ENCODE measurements around the gene GPX1. TPM values are rescaled to one million over a fixed set of nuclear protein-coding genes. Genes with fewer than 3 reads are reported as not detected.
"Not testable (repeated sequence)": the region's sequence is repeated elsewhere in the genome, so short reads cannot be mapped to it uniquely, and the experiment has no call there.

Gene GPX1
- total RNA-seq (2014; rRNA removed; shearing (Covaris generic)), result 169 and 207 TPM in 2 replicates

DNA sequence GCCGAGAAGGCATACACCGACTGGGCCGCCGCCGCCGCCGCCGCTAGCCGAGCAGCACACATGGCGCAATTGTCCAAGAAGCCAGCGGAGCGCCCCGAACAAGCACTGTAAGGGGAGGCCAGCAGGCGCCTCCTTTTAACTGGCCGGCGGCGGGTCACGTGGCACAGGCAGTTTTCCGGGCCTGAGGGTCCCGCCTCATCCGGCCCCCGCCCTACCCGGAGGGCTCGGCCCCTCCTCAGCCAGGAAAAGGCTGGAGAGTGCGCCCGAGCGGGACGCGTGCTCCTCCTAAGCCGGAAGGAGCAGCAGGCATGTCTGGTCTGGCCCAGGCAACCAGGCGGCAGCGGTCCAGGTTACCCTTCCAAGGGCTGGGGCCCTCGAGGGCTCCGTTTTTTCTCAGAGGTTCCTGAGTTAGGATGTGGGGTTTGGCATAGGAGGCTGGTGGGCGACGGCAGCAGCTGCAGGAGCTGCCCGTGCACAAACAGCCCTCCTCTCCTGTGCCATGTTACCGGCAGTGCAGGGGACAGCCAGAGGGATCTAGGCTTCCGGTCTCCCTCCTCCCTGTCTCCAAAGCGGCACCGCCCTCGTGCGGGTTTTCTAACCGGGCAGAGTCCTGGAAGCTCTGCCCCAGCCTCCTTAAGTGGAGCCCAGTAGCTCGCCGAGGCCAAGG is at the start of gene GPX1:
TSS of gene GPX1 (minus strand) at position 137 of the 667 bp plus-strand sequence. CDS start at position 62, 75 bp downstream.
- peak; percentile 92 for DNase-seq (ENCODE audit: low read depth)

DNA sequence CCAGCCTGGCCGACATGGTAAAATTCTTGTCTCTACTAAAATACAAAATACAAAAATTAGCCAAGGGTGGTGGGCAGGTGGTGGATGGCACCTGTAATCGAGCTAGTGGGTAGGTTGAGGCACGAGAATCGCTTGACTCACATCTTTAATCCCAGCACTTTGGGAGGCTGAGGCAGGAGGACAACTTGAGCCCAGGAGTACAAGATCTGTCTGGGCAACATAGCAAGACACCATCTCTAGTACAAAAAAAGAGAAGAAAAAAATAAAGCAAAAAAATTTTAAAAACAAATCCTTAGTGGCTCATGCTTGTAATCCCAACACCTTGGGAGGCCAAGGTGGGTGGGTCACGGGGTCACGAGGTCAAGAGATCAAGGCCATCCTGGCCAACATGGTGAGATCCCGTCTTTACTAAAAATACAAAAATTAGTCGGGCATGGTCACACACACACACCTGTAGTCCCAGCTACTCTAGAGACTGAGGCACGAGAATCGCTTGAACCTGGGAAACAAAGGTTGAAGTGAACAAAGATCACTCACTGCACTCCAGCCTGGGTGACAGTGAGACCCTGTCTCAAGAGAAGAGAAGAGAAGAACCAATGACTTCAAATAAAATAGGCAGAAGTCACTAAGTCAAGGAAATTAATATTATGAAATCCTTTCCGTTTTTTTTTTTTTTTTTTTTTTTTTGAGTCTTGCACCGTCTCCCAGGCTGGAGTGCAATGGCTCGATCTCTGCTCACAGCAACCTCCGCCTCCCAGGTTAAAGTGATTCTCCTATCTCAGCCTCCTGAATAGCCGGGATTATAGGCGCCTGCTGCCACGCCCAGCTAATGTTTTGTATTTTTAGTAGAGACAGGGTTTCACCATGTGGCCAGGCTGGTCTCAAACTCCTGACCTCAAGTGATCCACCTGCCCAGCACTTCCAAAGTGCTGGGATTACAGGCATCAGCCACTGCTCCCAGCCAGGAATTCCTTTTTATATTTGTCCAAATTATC is 48.7 kb upstream of the GPX1 start:
- DNase-seq (ENCODE audit: low read depth), result no peak

DNA sequence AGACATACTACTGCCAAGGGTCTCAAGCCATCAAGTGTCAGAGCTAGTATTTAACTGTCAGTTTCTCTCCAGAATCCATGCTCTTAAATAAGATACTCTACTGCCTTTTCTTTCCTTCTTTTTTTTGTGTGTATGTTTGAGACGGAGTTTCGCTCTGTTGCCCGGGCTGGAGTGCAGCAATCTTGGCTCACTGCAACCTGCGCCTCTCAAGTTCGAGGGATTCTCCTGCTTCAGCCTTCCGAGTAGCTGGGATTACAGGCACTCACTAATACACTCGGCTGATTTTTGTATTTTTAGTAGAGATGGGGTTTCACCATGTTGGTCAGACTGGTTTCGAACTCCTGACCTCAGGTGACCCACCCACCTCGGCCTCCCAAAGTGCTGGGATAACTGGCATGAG is 47.4 kb upstream of the GPX1 start:
- DNase-seq (ENCODE audit: low read depth), result not testable (repeated sequence)

DNA sequence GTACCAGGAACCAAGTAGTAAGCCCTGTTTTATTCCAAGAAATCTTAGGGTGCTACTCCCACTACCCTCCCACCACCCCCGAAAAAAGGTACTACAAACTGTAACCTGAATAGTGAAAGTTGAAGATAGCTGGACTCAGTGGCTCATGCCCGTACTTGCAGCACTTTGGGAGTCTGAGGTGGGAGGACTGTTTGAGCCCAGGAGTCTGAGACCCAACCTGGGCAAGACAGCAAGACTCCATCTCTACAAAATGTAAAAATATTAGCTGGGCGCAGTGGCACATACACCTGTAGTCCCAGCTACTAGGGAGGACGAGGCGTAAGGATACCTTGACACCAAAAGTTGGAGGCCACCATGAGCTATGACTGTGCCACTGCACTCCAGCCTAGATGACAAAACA is 45.7 kb upstream of the GPX1 start:
- no peak for DNase-seq (ENCODE audit: low read depth)

DNA sequence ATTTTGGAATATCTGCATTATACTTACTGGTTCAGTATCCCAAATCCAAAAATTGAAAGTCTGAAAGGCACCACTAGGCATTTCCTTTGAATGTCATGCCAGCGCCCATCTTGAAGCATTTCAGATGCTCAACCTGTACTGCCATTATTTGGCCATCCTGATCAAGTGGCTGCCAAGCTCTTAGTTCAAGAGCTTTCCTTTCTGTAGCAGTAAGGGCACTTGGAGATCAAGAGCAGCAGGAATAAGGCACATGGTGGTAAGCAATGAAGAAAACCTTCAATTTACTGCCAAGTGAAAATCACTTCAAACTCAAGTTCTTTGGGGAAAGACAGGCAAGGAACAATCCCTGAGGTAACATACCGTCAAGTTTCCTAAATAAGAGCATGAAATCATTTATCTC is 43.6 kb upstream of the GPX1 start:
- no peak for DNase-seq (ENCODE audit: low read depth)

DNA sequence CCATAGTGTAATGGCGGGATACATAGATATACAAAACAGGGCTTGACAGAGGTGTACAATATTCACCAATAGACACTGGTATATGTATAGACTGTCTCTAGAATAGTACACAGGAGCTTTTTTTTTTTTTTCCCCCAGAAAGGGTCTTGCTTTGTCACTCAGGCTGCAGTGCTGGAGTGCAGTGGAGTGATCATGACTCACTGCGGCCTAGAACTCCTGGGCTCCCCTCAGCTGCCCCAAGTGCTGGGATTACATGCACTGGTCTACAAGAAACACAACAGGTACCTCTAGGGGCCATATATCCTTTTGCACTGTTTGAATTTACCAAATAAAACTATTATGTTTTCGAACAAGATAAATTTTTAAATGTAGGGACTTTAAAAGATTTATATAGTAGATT is 41.3 kb upstream of the GPX1 start:
- peak; percentile 21 for DNase-seq (ENCODE audit: low read depth)

DNA sequence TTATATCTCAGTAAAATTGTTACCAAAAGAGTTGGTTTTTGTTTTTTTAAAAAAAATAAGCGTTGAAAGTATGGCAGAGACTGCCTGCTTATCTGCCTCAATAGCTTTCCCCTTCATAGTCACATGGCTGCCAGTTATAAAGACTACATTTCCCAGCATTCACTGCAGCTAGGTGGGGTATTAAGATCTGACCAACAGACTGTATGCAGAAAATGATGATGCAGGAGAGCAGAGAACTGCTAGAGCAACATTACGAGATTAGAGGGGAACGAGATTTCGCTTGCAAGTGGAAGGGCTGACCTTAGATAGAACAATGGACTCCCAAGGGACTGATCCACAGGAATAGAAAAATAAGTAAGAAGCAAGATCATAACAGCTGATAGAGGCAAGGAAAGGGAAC is 39.3 kb upstream of the GPX1 start:
- no peak for DNase-seq (ENCODE audit: low read depth)

DNA sequence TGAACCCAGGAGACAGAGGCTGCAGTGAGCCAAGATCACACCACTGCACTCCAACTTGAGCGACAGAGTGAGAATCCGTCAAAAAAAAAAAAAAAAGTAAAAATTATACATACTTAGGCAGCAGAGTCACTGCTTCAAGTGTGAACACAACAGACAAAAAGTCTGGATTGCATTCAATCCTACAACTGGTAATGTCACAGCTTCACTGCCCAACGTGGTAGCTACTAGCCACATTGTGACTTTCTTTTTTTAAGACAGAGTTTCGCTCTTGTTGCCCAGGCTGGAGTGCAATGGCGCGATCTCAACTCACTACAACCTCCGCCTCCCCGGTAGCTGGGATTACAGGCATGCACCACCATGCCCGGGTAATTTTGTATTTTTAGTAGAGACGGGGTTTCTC is 33.2 kb upstream of the GPX1 start:
- not testable (repeated sequence) for DNase-seq (ENCODE audit: low read depth)

DNA sequence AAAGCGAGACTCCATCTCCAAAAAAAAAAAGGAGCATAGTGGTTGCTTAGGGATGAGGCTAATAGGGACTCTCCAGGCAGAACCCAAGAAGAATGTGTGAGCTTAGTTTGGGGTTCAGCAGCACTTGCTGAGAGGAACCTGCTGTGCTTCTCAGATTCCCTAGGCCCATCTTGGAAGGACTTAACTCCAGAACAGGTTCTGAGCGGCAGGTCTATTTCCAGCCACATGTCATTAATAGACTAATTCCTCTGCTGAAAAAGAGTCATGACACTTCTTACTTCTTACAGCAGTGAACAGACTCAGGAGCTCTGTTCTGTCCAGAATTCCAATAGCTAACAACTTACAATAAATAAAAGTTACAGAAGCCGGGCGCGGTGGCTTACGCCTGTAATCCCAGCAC is 31.1 kb upstream of the GPX1 start:
- DNase-seq (ENCODE audit: low read depth), result no peak

DNA sequence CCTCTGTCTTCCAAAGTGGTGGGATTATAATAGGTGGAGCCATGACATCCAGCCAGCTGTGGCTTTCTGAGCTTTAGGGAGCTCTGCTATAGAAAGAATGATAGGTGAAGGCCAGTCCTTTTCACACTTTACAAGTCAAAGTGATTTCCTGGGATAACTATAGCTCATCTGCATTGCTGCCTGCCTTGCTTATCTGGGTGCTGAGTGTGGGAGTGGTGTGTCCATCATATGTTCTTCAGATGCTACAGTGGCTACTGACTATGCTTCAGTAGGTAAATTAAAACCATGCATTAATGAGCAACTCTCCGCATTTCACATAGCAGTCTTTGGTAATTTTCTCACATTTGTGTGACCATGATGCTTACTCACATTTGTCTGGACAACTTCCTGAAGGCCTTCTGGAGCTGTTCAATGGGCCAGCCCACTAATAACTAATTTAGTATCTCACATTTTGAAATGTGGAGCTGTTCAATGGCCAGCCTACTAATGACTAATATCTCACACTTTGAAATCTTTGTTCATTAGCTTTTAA is 30.2 kb upstream of the GPX1 start:
- DNase-seq (ENCODE audit: low read depth), result no peak

DNA sequence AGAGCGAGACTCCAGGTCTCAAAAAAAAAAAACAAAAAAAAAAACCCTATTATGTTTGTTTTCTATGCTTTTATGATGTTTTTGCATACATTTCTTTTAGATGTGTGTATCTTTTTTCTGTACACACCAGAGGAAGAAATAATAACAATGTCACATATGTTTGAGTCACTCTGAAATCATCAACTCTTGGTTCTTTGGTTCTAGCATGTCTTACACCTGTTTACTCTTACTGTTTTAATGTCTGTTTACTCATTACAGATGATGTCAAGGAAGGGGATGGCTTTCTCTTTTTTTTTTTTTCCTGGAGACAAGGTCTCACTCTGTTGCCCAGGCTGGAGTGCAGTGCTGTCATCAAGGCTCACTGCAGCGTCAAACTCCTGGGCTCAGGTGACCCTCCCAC is 29.6 kb upstream of the GPX1 start:
- peak; percentile 28 for DNase-seq (ENCODE audit: low read depth)

DNA sequence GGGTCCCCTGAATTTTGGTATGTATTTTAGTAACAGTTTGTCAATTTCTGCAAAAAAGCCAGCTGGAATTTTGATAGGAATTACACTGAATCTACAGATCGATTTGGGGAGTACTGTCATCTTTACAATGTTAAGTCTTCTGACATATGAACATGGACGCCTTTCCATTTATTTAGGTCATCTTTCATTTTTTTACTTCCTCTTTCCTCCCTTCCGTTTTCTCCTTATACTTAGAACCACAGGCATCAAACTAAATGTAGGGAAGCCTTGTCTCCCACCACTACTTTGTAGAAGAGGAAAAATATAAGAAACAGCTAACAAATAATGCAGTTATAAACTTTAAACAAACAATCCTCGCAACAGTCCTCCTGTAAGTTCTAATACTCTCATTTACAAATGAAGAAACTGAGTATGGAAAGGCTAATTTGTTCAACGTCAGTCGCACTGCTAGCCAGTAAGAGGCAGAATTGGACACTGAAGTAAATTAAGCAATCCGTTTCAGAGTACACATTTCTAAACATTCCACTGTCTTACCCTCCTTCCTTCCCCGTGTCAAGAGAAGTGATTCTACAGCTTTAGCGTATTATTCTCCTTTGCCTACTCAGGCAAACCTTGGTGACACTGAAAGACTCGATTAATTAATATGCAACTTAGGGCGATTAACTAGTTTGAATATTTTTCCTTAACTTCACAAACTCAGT is 28.1 kb upstream of the GPX1 start:
- no peak for DNase-seq (ENCODE audit: low read depth)

DNA sequence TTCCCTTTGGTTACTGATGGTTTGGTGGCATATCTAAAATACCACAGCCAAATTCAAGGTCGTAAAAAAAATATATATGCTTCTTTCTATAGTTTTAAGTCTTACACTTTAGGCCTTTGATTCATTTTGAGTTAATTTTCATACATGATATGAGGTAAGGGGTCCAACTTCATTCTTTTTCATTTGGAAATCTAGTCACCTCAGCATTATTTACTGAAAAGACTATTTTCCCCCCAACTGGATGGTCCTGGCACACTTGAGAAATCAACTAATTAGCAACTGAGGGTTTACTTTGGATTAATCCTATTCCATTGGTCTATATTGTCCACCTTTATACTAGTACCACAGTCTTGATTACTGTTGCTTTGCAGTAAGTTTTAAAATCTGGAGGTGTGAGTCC is 27.5 kb upstream of the GPX1 start:
- no peak for DNase-seq (ENCODE audit: low read depth)

DNA sequence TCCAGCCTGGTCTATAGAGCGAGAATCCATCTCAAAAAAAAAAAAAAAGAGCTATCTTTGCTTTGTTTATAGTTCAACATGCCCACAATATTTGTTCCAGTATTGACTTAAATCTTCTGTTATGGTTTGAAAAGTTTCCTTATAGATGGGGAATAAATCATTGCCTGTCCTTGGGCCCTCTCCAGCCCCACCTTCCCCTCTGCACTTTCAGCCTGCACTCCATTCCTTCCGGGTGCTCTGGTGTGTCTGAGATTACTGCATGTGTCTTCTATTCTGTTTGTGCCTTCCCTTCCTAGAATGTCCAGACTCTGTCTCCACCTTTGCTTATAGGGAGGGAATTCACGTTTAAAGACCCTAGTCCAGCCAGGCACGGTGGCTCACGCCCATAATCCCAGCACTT is 25.2 kb upstream of the GPX1 start:
- no peak for DNase-seq (ENCODE audit: low read depth)

DNA sequence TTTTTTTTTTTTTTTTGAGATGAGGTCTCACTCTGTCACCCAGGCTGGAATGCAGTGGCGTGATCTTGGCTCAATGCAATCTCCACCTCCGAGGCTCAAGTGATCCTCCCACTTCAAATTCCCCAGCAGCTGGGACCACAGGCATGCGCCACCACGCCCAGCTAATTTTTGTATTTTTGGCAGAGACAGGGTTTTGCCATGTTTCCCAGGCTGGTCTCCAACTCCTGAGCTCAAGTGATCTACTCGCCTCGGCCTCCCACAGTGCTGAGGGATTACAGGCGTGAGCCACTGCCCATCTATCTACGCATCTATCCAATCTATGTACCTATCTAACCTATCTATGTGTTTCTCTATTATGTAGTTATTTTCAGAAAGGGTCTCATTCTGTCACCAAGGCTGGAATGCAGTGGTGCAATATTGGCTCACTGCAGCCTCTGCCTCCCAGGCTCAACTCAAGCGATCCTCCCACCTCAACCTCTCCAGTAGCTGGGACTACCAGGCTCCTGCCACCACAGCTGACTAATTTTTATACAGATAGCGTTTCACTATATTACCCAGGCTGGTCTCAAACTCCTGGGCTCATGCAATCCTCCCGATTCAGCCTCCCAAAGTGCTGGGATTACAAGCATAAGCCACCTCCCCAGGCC is 20.2 kb upstream of the GPX1 start:
- DNase-seq (ENCODE audit: low read depth), result peak; percentile 73

DNA sequence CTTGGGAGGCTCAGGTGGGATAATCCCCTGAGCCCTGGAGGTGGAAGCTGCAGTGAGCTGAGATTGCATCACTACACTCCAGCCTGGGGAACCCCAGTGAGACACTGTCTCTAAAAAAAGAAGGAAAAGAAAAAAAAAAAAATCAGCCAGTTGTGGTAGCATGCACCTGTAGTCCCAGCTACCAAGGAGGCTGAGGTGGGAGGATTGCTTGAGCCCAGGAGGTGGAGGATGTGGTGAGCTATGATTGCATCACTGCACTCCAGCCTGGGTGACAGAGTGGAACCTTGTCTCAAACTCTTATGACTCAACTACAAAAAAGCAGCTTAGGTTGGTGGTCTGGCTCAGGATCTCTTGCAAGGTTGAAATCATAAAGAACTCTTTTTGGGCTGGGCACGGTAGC is 19.3 kb upstream of the GPX1 start:
- peak; percentile 58 for DNase-seq (ENCODE audit: low read depth)

DNA sequence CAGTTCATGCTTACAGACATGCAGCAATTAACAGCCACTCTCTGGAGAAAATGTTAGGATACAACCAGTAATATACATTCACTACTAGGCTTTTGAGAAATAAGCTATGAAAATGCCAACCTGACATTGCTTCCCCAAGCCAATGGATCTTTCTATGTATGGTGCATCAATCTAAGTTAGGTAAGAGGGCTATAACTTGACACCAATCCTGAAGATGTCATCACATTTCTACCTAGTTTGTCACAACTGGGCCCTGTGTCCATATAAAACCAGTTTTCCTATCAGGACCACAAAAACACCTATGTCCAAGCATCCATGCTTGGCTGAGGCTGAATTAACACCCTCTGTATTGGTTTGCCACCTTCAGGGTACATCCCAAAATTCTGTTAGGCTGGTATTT is 13.8 kb upstream of the GPX1 start:
- DNase-seq (ENCODE audit: low read depth), result no peak

DNA sequence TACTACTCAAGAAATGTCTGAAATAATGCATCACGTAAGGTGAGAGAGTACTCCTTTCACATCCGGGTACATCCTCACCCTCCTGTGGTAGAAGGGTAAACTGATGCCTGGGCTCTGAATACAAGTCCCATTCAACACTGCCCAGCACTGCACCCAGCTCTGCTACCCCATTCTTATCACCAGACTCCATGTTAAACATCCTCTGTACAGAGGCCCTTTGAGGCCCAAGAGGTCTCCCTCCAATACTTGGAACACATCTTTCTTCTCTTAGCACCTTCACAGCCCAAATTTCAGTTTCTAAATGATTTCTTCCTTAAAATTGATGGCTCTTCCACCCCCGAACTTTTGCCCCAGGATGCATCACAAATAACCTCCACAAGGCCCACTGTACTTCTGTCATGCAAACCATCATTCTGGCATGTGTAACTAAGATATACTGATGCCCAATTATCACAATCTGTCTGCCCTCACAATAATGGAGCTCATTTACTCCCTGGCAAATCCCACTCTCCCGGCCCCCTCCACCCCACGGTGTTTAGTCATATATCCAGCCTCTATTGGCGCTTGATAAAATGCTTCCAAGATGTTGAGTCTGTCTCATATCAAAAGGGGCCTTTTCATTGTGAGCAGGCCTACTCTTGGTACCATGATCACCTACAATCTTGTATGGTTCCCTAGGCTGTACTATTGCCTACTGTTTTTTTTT is 12.6 kb upstream of the GPX1 start:
- DNase-seq (ENCODE audit: low read depth), result no peak

DNA sequence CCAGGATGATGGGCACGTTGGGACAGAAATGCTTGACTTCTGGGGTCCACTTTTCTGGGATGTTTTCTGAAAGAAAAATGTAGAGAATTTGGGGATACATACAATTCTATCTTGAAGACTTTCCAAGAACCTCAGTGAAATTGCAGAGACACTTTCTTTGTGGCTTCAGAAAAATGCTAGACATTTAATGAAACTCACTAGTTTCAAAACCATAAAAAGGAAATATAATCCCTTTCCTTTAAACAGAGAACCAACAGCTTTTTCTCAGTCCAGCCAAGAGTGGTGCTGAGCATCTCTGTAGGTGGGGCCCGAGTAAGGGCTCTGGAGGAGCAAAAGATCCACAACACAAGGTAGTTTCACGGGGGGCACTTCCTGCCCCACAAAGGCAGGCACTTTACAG is 4.4 kb upstream of the GPX1 start:
- DNase-seq (ENCODE audit: low read depth), result no peak

DNA sequence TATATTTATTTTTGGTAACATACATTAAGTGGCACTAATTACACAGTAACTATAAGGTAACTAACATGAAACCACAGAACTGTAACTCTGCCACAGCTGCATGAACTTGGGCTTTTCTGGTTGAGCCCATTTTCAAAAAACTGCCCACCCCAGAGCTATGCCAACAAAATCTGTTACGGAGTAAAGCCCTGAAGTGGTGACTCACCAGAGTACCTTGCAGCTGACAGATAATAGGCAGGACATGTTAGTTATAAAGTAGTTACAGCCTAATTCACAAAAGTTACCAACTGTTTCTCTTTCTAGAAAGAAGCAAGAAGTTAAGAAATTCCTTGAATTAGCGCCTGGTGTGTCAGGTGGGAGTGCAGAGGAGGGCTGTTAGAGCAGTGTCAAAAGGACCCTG is 1.5 kb upstream of the GPX1 start:
- peak; percentile 57 for DNase-seq (ENCODE audit: low read depth)

DNA sequence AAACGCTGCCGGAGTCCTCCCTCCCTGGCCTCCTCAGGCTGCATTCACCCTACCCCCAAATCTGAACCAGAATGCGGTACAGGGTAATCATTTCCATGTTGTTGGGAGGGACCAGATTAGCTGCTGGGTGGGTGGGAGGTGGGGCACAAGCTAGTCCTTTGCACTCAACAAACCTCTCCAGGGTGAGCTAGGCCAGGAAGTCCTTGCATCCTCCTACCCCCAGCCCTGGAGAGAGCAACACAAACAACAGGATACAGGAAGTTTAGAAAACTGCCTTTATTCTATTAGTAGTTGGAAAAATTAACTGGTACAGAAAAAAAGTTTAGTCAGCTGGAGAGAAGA is 702 bp upstream of the GPX1 start:
- DNase-seq (ENCODE audit: low read depth), result peak; percentile 34
